Stimulated activated naive CD8-positive, alpha-beta T cell treated with anti-CD3 and anti-CD28 coated beads, Interleukin-15, Interleukin-2, amounts not matched to agents 100 ng/mL and 50 ng/mL, for 24 hours (primary cell): ENCODE results near the gene GAL3ST1.
"Not testable (repeated sequence)": the region's sequence is repeated elsewhere in the genome, so short reads cannot be mapped to it uniquely, and the experiment has no call there.

Source experiments
- H3K27ac Mint-ChIP-seq: one replicate; pipeline ENCODE4 v1.8.0; 2021; ENCODE audit warnings: mild to moderate bottlenecking, mixed read lengths
- H3K27me3 Mint-ChIP-seq: one replicate; pipeline ENCODE4 v1.8.0; 2021; ENCODE audit warnings: mixed read lengths
- H3K36me3 Mint-ChIP-seq: one replicate; pipeline ENCODE4 v1.8.0; 2021; ENCODE audit warnings: low read depth, mixed read lengths
- H3K4me1 Mint-ChIP-seq: one replicate; pipeline ENCODE4 v1.8.0; 2021; ENCODE audit warnings: low read depth, mixed read lengths
- H3K4me3 Mint-ChIP-seq: one replicate; pipeline ENCODE4 v1.8.0; 2021; ENCODE audit warnings: mild to moderate bottlenecking, mixed read lengths
- H3K9me3 Mint-ChIP-seq: one replicate; pipeline ENCODE4 v1.8.0; 2021; ENCODE audit warnings: mixed read lengths

GAL3ST1 gene

GRCh38 chr22:30582051-30582450 is 7.6 kb upstream of the GAL3ST1 start:
- Mint-ChIP-seq H3K27me3 (no peaks in the 10 kb centered on the region), H3K36me3 (peaks cover 88% of the 10 kb centered on the region), H3K4me1 (no peaks in the 10 kb centered on the region), H3K4me3 (no peak overlapping the region), H3K27ac (no peak overlapping the region), H3K9me3 (no peaks in the 10 kb centered on the region)

- Mint-ChIP-seq H3K4me1 (no peaks in the 10 kb centered on the region), H3K27ac (no peak overlapping the region), H3K9me3 (no peaks in the 10 kb centered on the region), H3K27me3 (no peaks in the 10 kb centered on the region), H3K36me3 (peaks cover 85% of the 10 kb centered on the region), H3K4me3 (no peak overlapping the region)
Observed at GRCh38 chr22:30580896-30581295, 6.4 kb upstream of the GAL3ST1 start.

GRCh38 chr22:30578481-30578880 is 4.0 kb upstream of the GAL3ST1 start:
- no peak overlapping the region for H3K27ac Mint-ChIP-seq
- no peaks in the 10 kb centered on the region for H3K9me3 Mint-ChIP-seq
- H3K4me1 Mint-ChIP-seq: no peaks in the 10 kb centered on the region
- no peak overlapping the region for H3K4me3 Mint-ChIP-seq
- H3K36me3 Mint-ChIP-seq: peaks cover 69% of the 10 kb centered on the region
- no peaks in the 10 kb centered on the region for H3K27me3 Mint-ChIP-seq

GRCh38 chr22:30575859-30576258 is 1.4 kb upstream of the GAL3ST1 start:
- Mint-ChIP-seq H3K4me3 (no peak overlapping the region), H3K27ac (no peak overlapping the region), H3K36me3 (peaks cover 49% of the 10 kb centered on the region), H3K27me3 (no peaks in the 10 kb centered on the region), H3K9me3 (no peaks in the 10 kb centered on the region), H3K4me1 (no peaks in the 10 kb centered on the region)

GRCh38 chr22:30574997-30575671 is 669 bp upstream of the GAL3ST1 start:
- no peak overlapping the region for H3K4me3 Mint-ChIP-seq
- H3K9me3 Mint-ChIP-seq: no peaks in the 10 kb centered on the region
- no peaks in the 10 kb centered on the region for H3K27me3 Mint-ChIP-seq
- no peak overlapping the region for H3K27ac Mint-ChIP-seq
- no peaks in the 10 kb centered on the region for H3K4me1 Mint-ChIP-seq
- peaks cover 42% of the 10 kb centered on the region for H3K36me3 Mint-ChIP-seq

GRCh38 chr22:30573594-30574094 is 821 bp downstream of the GAL3ST1 start:
- Mint-ChIP-seq H3K27ac (no peak overlapping the region), H3K9me3 (no peaks in the 10 kb centered on the region), H3K4me1 (no peaks in the 10 kb centered on the region), H3K27me3 (no peaks in the 10 kb centered on the region), H3K36me3 (peaks cover 27% of the 10 kb centered on the region), H3K4me3 (no peak overlapping the region)

GRCh38 chr22:30572840-30573593 is 1.4 kb downstream of the GAL3ST1 start:
- no peaks in the 10 kb centered on the region for H3K4me1 Mint-ChIP-seq
- no peak overlapping the region for H3K27ac Mint-ChIP-seq
- H3K27me3 Mint-ChIP-seq: no peaks in the 10 kb centered on the region
- peaks cover 24% of the 10 kb centered on the region for H3K36me3 Mint-ChIP-seq
- H3K9me3 Mint-ChIP-seq: no peaks in the 10 kb centered on the region
- H3K4me3 Mint-ChIP-seq: no peak overlapping the region

- H3K4me3 Mint-ChIP-seq: no peak overlapping the region
- peaks cover 15% of the 10 kb centered on the region for H3K36me3 Mint-ChIP-seq
- H3K27me3 Mint-ChIP-seq: no peaks in the 10 kb centered on the region
- no peaks in the 10 kb centered on the region for H3K4me1 Mint-ChIP-seq
- no peaks in the 10 kb centered on the region for H3K9me3 Mint-ChIP-seq
- H3K27ac Mint-ChIP-seq: no peak overlapping the region
Observed at GRCh38 chr22:30572210-30572609, 2.3 kb downstream of the GAL3ST1 start.

- no peak overlapping the region for H3K27ac Mint-ChIP-seq
- no peak overlapping the region for H3K4me3 Mint-ChIP-seq
- H3K27me3 Mint-ChIP-seq: no peaks in the 10 kb centered on the region
- no peaks in the 10 kb centered on the region for H3K4me1 Mint-ChIP-seq
- H3K9me3 Mint-ChIP-seq: no peaks in the 10 kb centered on the region
- no peaks in the 10 kb centered on the region for H3K36me3 Mint-ChIP-seq
Observed at GRCh38 chr22:30569674-30570202, 4.7 kb downstream of the GAL3ST1 start.

- Mint-ChIP-seq H3K36me3 (no peaks in the 10 kb centered on the region), H3K27me3 (no peaks in the 10 kb centered on the region), H3K4me1 (no peaks in the 10 kb centered on the region), H3K9me3 (no peaks in the 10 kb centered on the region), H3K4me3 (no peak overlapping the region), H3K27ac (no peak overlapping the region)
Observed at GRCh38 chr22:30568137-30568805, 6.2 kb downstream of the GAL3ST1 start.

- not testable (repeated sequence) for H3K27me3 Mint-ChIP-seq, H3K27ac Mint-ChIP-seq, H3K4me1 Mint-ChIP-seq, H3K4me3 Mint-ChIP-seq, H3K9me3 Mint-ChIP-seq, H3K36me3 Mint-ChIP-seq
Observed at GRCh38 chr22:30567277-30567676, 7.2 kb downstream of the GAL3ST1 start.

GRCh38 chr22:30566125-30566524 is 8.3 kb downstream of the GAL3ST1 start:
- H3K9me3 Mint-ChIP-seq: no peaks in the 10 kb centered on the region
- no peak overlapping the region for H3K27ac Mint-ChIP-seq
- no peak overlapping the region for H3K4me3 Mint-ChIP-seq
- H3K27me3 Mint-ChIP-seq: no peaks in the 10 kb centered on the region
- no peaks in the 10 kb centered on the region for H3K36me3 Mint-ChIP-seq
- no peaks in the 10 kb centered on the region for H3K4me1 Mint-ChIP-seq

- Mint-ChIP-seq H3K27me3 (no peaks in the 10 kb centered on the region), H3K4me3 (no peak overlapping the region), H3K9me3 (no peaks in the 10 kb centered on the region), H3K27ac (no peak overlapping the region), H3K36me3 (no peaks in the 10 kb centered on the region), H3K4me1 (no peaks in the 10 kb centered on the region)
Observed at GRCh38 chr22:30565341-30565740, 9.1 kb downstream of the GAL3ST1 start.

- Mint-ChIP-seq H3K27me3 (no peaks in the 10 kb centered on the region), H3K4me3 (no peak overlapping the region), H3K27ac (no peak overlapping the region), H3K36me3 (no peaks in the 10 kb centered on the region), H3K9me3 (no peaks in the 10 kb centered on the region), H3K4me1 (no peaks in the 10 kb centered on the region)
Observed at GRCh38 chr22:30564761-30565119, 9.7 kb downstream of the GAL3ST1 start.
